ENCODE results near the gene IL19. TPM values are rescaled to one million over a fixed set of nuclear protein-coding genes. Genes with fewer than 3 reads are reported as not detected.

Gene IL19
- total RNA-seq, 4 donors from 2014 or later, result 0.76 TPM; not detected in 3

- no peak overlapping the region for H3K4me3 ChIP-seq
- H3K27me3 ChIP-seq, result no peaks in the 10 kb centered on the region
- H3K36me3 ChIP-seq, result no peaks in the 10 kb centered on the region
- peak overlapping the region in 1 of 2 donors; percentile 3 for H3K27ac ChIP-seq
- intact Hi-C loops (cut with DNase I; ENCODE audit: low total_unique reads), result no loop called here
- no peaks in the 10 kb centered on the region for H3K9me3 ChIP-seq
- no peak for DNase-seq
- H3K4me1 ChIP-seq, result no peaks in the 10 kb centered on the region
- TF ChIP-seq CTCF (IDR thresholded peaks at IDR 0.05) (no peak), POLR2A (IDR thresholded peaks at IDR 0.05) (no peak)
Observed at GRCh38 chr1:206800891-206801290, 30.3 kb downstream of the IL19 start.

GRCh38 chr1:206801467-206801866 is 30.9 kb downstream of the IL19 start:
- TF ChIP-seq CTCF (IDR thresholded peaks at IDR 0.05) (no peak), POLR2A (IDR thresholded peaks at IDR 0.05) (no peak)

GRCh38 chr1:206802401-206802800 is 31.8 kb downstream of the IL19 start:
- H3K4me3 ChIP-seq, result no peak overlapping the region
- no peaks in the 10 kb centered on the region for H3K36me3 ChIP-seq
- no peaks in the 10 kb centered on the region for H3K27me3 ChIP-seq
- no peak overlapping the region for H3K27ac ChIP-seq
- TF ChIP-seq POLR2A (IDR thresholded peaks at IDR 0.05) (no peak), CTCF (IDR thresholded peaks at IDR 0.05) (no peak)
- DNase-seq, result no peak
- intact Hi-C loops (cut with DNase I; ENCODE audit: low total_unique reads), result no loop called here
- H3K9me3 ChIP-seq, result no peaks in the 10 kb centered on the region
- no peaks in the 10 kb centered on the region for H3K4me1 ChIP-seq

More at GRCh38 chr1:206801467-206801866, 30.9 kb downstream of the IL19 start:
- H3K27ac ChIP-seq, result no peak overlapping the region
- H3K4me3 ChIP-seq, result no peak overlapping the region
- H3K9me3 ChIP-seq, result no peaks in the 10 kb centered on the region
- intact Hi-C loops (cut with DNase I; ENCODE audit: low total_unique reads), result no loop called here
- H3K36me3 ChIP-seq, result no peaks in the 10 kb centered on the region
- H3K27me3 ChIP-seq, result no peaks in the 10 kb centered on the region
- H3K4me1 ChIP-seq, result no peaks in the 10 kb centered on the region
- no peak for DNase-seq

GRCh38 chr1:206803221-206803730 is 32.7 kb downstream of the IL19 start:
- Histone ChIP-seq H3K27ac (no peak overlapping the region), H3K27me3 (no peaks in the 10 kb centered on the region), H3K9me3 (no peaks in the 10 kb centered on the region), H3K4me1 (no peaks in the 10 kb centered on the region), H3K36me3 (no peaks in the 10 kb centered on the region), H3K4me3 (no peak overlapping the region)
- TF ChIP-seq CTCF (IDR thresholded peaks at IDR 0.05) (no peak), POLR2A (IDR thresholded peaks at IDR 0.05) (no peak)
- intact Hi-C loops (cut with DNase I; ENCODE audit: low total_unique reads), result no loop called here
- DNase-seq, result no peak

GRCh38 chr1:206804156-206804737 is 33.7 kb downstream of the IL19 start:
- H3K27me3 ChIP-seq, result no peaks in the 10 kb centered on the region
- no peak for TF ChIP-seq CTCF (IDR thresholded peaks at IDR 0.05)
- no peak for TF ChIP-seq POLR2A (IDR thresholded peaks at IDR 0.05)
- no peaks in the 10 kb centered on the region for H3K4me1 ChIP-seq
- no peak overlapping the region for H3K4me3 ChIP-seq
- DNase-seq, result no peak
- intact Hi-C loops (cut with DNase I; ENCODE audit: low total_unique reads), result no loop called here
- no peaks in the 10 kb centered on the region for H3K9me3 ChIP-seq
- H3K27ac ChIP-seq, result no peak overlapping the region
- H3K36me3 ChIP-seq, result no peaks in the 10 kb centered on the region

Measured in uterus (tissue), 4 donors.